Panc1 (cell line): Measurements from ENCODE around the gene RUNX3.

Experiments
- POLR2AphosphoS5 ChIP-seq: IDR thresholded peaks from 2 replicates; pipeline ENCODE4 v1.6.1; 2012; ENCODE audit warnings: mild to moderate bottlenecking, low read depth, low read length, moderate library complexity
- SIN3A ChIP-seq: IDR thresholded peaks from 2 replicates; pipeline ENCODE4 v1.6.1; 2012; ENCODE audit warnings: low read depth, mild to moderate bottlenecking, low read length, moderate library complexity, borderline replicate concordance; ENCODE audit not compliant: insufficient read depth
- TCF7L2 ChIP-seq: IDR thresholded peaks from 2 replicates; pipeline ENCODE4 v1.6.1; 2011; ENCODE audit warnings: mild to moderate bottlenecking, low read depth, low read length, inconsistent platforms
- TF ChIP-seq, protein P1 (sequence below): fragments of 450-650 bp; IDR thresholded peaks from 2 replicates; pipeline ENCODE4 v1.5.1; 2017; ENCODE audit warnings: mild to moderate bottlenecking

DNA sequence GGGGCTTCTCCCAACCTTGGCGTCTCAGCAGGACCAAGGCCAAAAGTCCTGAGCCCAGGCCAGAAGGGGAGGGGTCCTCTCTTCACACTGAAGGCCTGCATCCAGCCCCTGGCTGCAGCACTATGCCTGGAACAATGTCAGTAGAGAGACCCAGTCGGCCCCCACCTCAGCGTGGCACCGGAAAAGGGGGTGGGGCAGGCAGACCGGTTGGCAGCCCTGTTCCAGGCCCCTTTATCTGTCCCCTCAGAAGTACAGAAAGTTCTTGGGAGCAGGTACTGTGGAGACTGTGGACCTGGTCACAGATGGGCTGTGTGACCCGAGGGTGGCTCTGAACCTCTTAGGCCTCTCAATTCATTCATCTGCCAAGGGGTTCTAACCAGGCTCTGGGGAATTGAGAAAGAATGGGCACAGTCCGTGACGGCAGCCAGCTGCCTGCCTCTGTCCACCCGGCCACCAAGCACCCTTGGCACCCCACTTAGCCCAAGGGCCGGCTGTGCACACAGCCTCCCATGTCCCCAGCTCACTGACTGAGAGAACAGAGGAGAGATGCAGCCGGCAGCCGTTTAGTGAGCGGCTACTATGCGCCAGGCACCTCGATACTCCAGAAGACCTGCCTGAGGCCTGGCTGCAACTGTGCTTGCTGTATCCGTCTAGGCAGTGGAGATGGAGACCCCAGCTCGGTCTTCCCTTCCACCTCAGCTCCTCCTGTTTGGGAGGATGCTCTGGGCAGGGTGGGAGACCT lies 23.9 kb downstream of the RUNX3 start:
- TF ChIP-seq SIN3A (no peak), TCF7L2 (no peak), POLR2AphosphoS5 (no peak)
- TF ChIP-seq, protein P1, sequence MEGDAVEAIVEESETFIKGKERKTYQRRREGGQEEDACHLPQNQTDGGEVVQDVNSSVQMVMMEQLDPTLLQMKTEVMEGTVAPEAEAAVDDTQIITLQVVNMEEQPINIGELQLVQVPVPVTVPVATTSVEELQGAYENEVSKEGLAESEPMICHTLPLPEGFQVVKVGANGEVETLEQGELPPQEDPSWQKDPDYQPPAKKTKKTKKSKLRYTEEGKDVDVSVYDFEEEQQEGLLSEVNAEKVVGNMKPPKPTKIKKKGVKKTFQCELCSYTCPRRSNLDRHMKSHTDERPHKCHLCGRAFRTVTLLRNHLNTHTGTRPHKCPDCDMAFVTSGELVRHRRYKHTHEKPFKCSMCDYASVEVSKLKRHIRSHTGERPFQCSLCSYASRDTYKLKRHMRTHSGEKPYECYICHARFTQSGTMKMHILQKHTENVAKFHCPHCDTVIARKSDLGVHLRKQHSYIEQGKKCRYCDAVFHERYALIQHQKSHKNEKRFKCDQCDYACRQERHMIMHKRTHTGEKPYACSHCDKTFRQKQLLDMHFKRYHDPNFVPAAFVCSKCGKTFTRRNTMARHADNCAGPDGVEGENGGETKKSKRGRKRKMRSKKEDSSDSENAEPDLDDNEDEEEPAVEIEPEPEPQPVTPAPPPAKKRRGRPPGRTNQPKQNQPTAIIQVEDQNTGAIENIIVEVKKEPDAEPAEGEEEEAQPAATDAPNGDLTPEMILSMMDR, result no peak
